Activated CD8-positive, alpha-beta T cell treated with anti-CD3 and anti-CD28 coated beads, Interleukin-2, amount 10 ng/mL, durations not matched to agents 7 days and 5 days (primary cell): ENCODE results near the gene ABCB9. TPM values are rescaled to one million over a fixed set of nuclear protein-coding genes. Genes with fewer than 3 reads are reported as not detected.
A peak's percentile ranks its signal among the peaks of the same experiment; 100 is the strongest.

ENCODE experiments used
- ATAC-seq: fragments of 150-1000 bp; cut with Tn5 transposase; one replicate; pipeline ENCODE4 v1.10.0; 2021; ENCODE audit warnings: moderate library complexity
- CTCF ChIA-PET: fragments of 350-600 bp; sonication (Branson Sonifier 250); formaldehyde crosslinking; loops from one replicate; lab custom pipeline; 2021; ENCODE audit warnings: antibody characterized with exemption; lab: Charles Lee
- POLR2A ChIA-PET: fragments of 350-600 bp; sonication (Branson Sonifier 250); formaldehyde crosslinking; loops from one replicate; lab custom pipeline; 2021; ENCODE audit warnings: antibody characterized with exemption; lab: Charles Lee
- DNase-seq: peaks from one replicate; pipeline ENCODE4 v3.0.0-alpha.2; 2020
- H3K27ac Mint-ChIP-seq: one replicate; pipeline ENCODE4 v1.8.0; 2021; ENCODE audit warnings: mild to moderate bottlenecking, mixed read lengths
- H3K27me3 Mint-ChIP-seq: one replicate; pipeline ENCODE4 v1.8.0; 2021; ENCODE audit warnings: low read depth, mixed read lengths
- H3K36me3 Mint-ChIP-seq: one replicate; pipeline ENCODE4 v1.8.0; 2021; ENCODE audit warnings: low read depth, mixed read lengths
- H3K4me1 Mint-ChIP-seq: one replicate; pipeline ENCODE4 v1.8.0; 2021; ENCODE audit warnings: low read depth, mixed read lengths
- H3K4me3 Mint-ChIP-seq: one replicate; pipeline ENCODE4 v1.8.0; 2021; ENCODE audit warnings: mild to moderate bottlenecking, mixed read lengths
- H3K9me3 Mint-ChIP-seq: one replicate; pipeline ENCODE4 v1.8.0; 2022; ENCODE audit warnings: mixed read lengths; ENCODE audit not compliant: insufficient read depth
- total RNA-seq, 2 experiments: library from RNA; stranded (reverse); gene quantifications; one replicate each; pipeline ENCODE4 v1.2.3, GENCODE V29; 2021

The ABCB9 gene
- total RNA-seq, 2 experiments from 2014 or later, result 5.9 to 6.0 TPM

GRCh38 chr12:122979001-122979907 is 13.0 kb upstream of the ABCB9 start:
- H3K4me1 Mint-ChIP-seq, result peaks cover 66% of the 10 kb centered on the region
- ChIA-PET POLR2A (interaction anchor here (1.1 kb wide), 1 partner anchor 14 kb away, joined by 3 read pairs; no protein-coding TSS in a partner anchor), CTCF (interaction anchor here (1.0 to 1.6 kb wide), 3 partner anchors 91 to 259 kb away, joined by 3 to 7 read pairs (median 4); partner anchors contain the start of genes MPHOSPH9 and MTRFR)
- H3K27me3 Mint-ChIP-seq, result no peaks in the 10 kb centered on the region
- DNase-seq (no peak), ATAC-seq (no peak)
- peak overlapping the region; percentile 85 for H3K4me3 Mint-ChIP-seq
- no peaks in the 10 kb centered on the region for H3K9me3 Mint-ChIP-seq
- H3K36me3 Mint-ChIP-seq, result peaks cover 38% of the 10 kb centered on the region
- peak overlapping the region; percentile 94 for H3K27ac Mint-ChIP-seq

GRCh38 chr12:122978507-122978955 is 12.3 kb upstream of the ABCB9 start:
- no peak for DNase-seq
- no peak for ATAC-seq
- ChIA-PET POLR2A (interaction anchor here (1.1 kb wide), 1 partner anchor 15 kb away, joined by 3 read pairs; no protein-coding TSS in a partner anchor), CTCF (no interaction called here)
- H3K4me3 Mint-ChIP-seq, result no peak overlapping the region
- H3K4me1 Mint-ChIP-seq, result peaks cover 64% of the 10 kb centered on the region
- H3K27ac Mint-ChIP-seq, result no peak overlapping the region
- no peaks in the 10 kb centered on the region for H3K9me3 Mint-ChIP-seq
- H3K27me3 Mint-ChIP-seq, result no peaks in the 10 kb centered on the region
- H3K36me3 Mint-ChIP-seq, result peaks cover 34% of the 10 kb centered on the region

- Mint-ChIP-seq H3K4me3 (no peak overlapping the region), H3K4me1 (peaks cover 60% of the 10 kb centered on the region), H3K27me3 (no peaks in the 10 kb centered on the region), H3K27ac (no peak overlapping the region), H3K36me3 (peaks cover 27% of the 10 kb centered on the region), H3K9me3 (no peaks in the 10 kb centered on the region)
- ATAC-seq (no peak), DNase-seq (no peak)
- CTCF ChIA-PET, result no interaction called here
- POLR2A ChIA-PET, result no interaction called here
Observed at GRCh38 chr12:122977655-122978392, 11.6 kb upstream of the ABCB9 start.

- no peaks in the 10 kb centered on the region for H3K27me3 Mint-ChIP-seq
- ChIA-PET POLR2A (no interaction called here), CTCF (interaction anchor here (2.6 kb wide), 1 partner anchor 183 kb away, joined by 7 read pairs; no protein-coding TSS in a partner anchor)
- DNase-seq, result no peak
- peak overlapping the region; percentile 13 for H3K4me3 Mint-ChIP-seq
- H3K4me1 Mint-ChIP-seq, result peaks cover 54% of the 10 kb centered on the region
- no peaks in the 10 kb centered on the region for H3K9me3 Mint-ChIP-seq
- H3K27ac Mint-ChIP-seq, result no peak overlapping the region
- ATAC-seq, result no peak
- H3K36me3 Mint-ChIP-seq, result peaks cover 23% of the 10 kb centered on the region
Observed at GRCh38 chr12:122977153-122977552, 10.9 kb upstream of the ABCB9 start.

- ChIA-PET POLR2A (interaction anchor here (1.1 to 3.0 kb wide), 2 partner anchors 99 to 130 kb away, joined by 4 to 21 read pairs; no protein-coding TSS in a partner anchor), CTCF (interaction anchor here (1.0 to 3.4 kb wide), 3 partner anchors 9 to 261 kb away, joined by 3 to 14 read pairs (median 7); no protein-coding TSS in a partner anchor)
- peak overlapping the region; percentile 12 for H3K4me3 Mint-ChIP-seq
- H3K27ac Mint-ChIP-seq, result no peak overlapping the region
- H3K9me3 Mint-ChIP-seq, result no peaks in the 10 kb centered on the region
- H3K36me3 Mint-ChIP-seq, result peaks cover 18% of the 10 kb centered on the region
- H3K4me1 Mint-ChIP-seq, result peaks cover 49% of the 10 kb centered on the region
- no peaks in the 10 kb centered on the region for H3K27me3 Mint-ChIP-seq
- ATAC-seq (no peak), DNase-seq (no peak)
Observed at GRCh38 chr12:122976648-122976975, 10.3 kb upstream of the ABCB9 start.

GRCh38 chr12:122975790-122976647 is 9.8 kb upstream of the ABCB9 start:
- no peaks in the 10 kb centered on the region for H3K9me3 Mint-ChIP-seq
- peak overlapping the region; percentile 100 for H3K27ac Mint-ChIP-seq
- H3K4me3 Mint-ChIP-seq, result peak overlapping the region; percentile 99
- H3K36me3 Mint-ChIP-seq, result peaks cover 15% of the 10 kb centered on the region
- POLR2A ChIA-PET, result interaction anchor here (0.8 to 3.0 kb wide), 11 partner anchors 10 to 257 kb away, joined by 3 to 21 read pairs (median 4); partner anchors contain the start of genes HIP1R, MPHOSPH9 and MTRFR
- H3K4me1 Mint-ChIP-seq, result peaks cover 46% of the 10 kb centered on the region
- no peak for ATAC-seq
- no peak for DNase-seq
- H3K27me3 Mint-ChIP-seq, result no peaks in the 10 kb centered on the region
- CTCF ChIA-PET, result interaction anchor here (1.0 to 3.4 kb wide), 8 partner anchors 8 to 262 kb away, joined by 3 to 14 read pairs (median 4); no protein-coding TSS in a partner anchor

GRCh38 chr12:122974892-122975789 is 8.9 kb upstream of the ABCB9 start, which contains the start of gene OGFOD2:
OGFOD2 (plus strand) TSS chr12:122975244; CDS start chr12:122975252, 8 bp downstream.
- Mint-ChIP-seq H3K9me3 (no peaks in the 10 kb centered on the region), H3K27ac (peak within 1 kb of the TSS; percentile 100), H3K4me1 (peaks cover 46% of the 10 kb centered on the region), H3K36me3 (peaks cover 13% of the 10 kb centered on the region), H3K27me3 (no peaks in the 10 kb centered on the region), H3K4me3 (peak within 1 kb of the TSS; percentile 99)
- CTCF ChIA-PET, result interaction anchor here (1.1 to 3.4 kb wide), 8 partner anchors 12 to 263 kb away, joined by 3 to 14 read pairs (median 4); no protein-coding TSS in a partner anchor
- peak; percentile 85 for ATAC-seq
- POLR2A ChIA-PET, result interaction anchor here (0.6 to 3.0 kb wide), 21 partner anchors 9 to 737 kb away, joined by 3 to 21 read pairs (median 3); partner anchors contain the start of genes ABCB9, ATP6V0A2, HIP1R and MPHOSPH9
- DNase-seq, result peak; percentile 96

- H3K4me3 Mint-ChIP-seq, result peak overlapping the region; percentile 99
- H3K9me3 Mint-ChIP-seq, result no peaks in the 10 kb centered on the region
- peak; percentile 99 for DNase-seq
- peaks cover 40% of the 10 kb centered on the region for H3K4me1 Mint-ChIP-seq
- POLR2A ChIA-PET, result interaction anchor here (0.7 to 3.0 kb wide), 16 partner anchors 8 to 738 kb away, joined by 3 to 21 read pairs (median 4); partner anchors contain the start of genes ABCB9, ATP6V0A2, HIP1R and MPHOSPH9
- H3K36me3 Mint-ChIP-seq, result peaks cover 10% of the 10 kb centered on the region
- peak overlapping the region; percentile 100 for H3K27ac Mint-ChIP-seq
- peak; percentile 84 for ATAC-seq
- no peaks in the 10 kb centered on the region for H3K27me3 Mint-ChIP-seq
- CTCF ChIA-PET, result interaction anchor here (1.1 to 3.4 kb wide), 5 partner anchors 11 to 264 kb away, joined by 3 to 14 read pairs (median 4); no protein-coding TSS in a partner anchor
Observed at GRCh38 chr12:122974274-122974891, 8.1 kb upstream of the ABCB9 start.

GRCh38 chr12:122969676-122970075 is 3.4 kb upstream of the ABCB9 start:
- H3K4me3 Mint-ChIP-seq, result no peak overlapping the region
- ATAC-seq, result no peak
- H3K4me1 Mint-ChIP-seq, result peaks cover 20% of the 10 kb centered on the region
- no peaks in the 10 kb centered on the region for H3K36me3 Mint-ChIP-seq
- H3K9me3 Mint-ChIP-seq, result no peaks in the 10 kb centered on the region
- ChIA-PET POLR2A (interaction anchor here (0.8 kb wide), 1 partner anchor 269 kb away, joined by 3 read pairs; no protein-coding TSS in a partner anchor), CTCF (interaction anchor here (1.3 kb wide), 1 partner anchor 136 kb away, joined by 3 read pairs; no protein-coding TSS in a partner anchor)
- DNase-seq, result no peak
- H3K27me3 Mint-ChIP-seq, result no peaks in the 10 kb centered on the region
- H3K27ac Mint-ChIP-seq, result no peak overlapping the region
